Loucy (cell line): Measurements from ENCODE around the gene MIER3.

Source experiments
- CTCF ChIP-seq: fragments of 200-600 bp; sonication (generic); conservative IDR thresholded peaks from 2 replicates; pipeline ENCODE4 v1.5.1; 2014; ENCODE audit warnings: mild to moderate bottlenecking, antibody characterized with exemption, low read length
- EZH2phosphoT487 ChIP-seq: fragments of 200-600 bp; IDR thresholded peaks from 2 replicates; pipeline ENCODE4 v1.6.1; 2018; ENCODE audit warnings: antibody characterized with exemption, mild to moderate bottlenecking, moderate library complexity, borderline replicate concordance

GRCh38 chr5:56984445-56984844 is 32.5 kb upstream of the MIER3 start:
- TF ChIP-seq CTCF (no peak), EZH2phosphoT487 (no peak)
